HG02642 (cell line): Measurements from ENCODE around the gene ALOX5.
"Not testable (repeated sequence)": the region's sequence is repeated elsewhere in the genome, so short reads cannot be mapped to it uniquely, and the experiment has no call there.

Experiments
- ATAC-seq: cut with Tn5 transposase; IDR thresholded peaks from one replicate; pipeline ENCODE4 v1.9.1; 2021; ENCODE audit warnings: mild to moderate bottlenecking; ENCODE audit not compliant: unreplicated experiment, poor library complexity

ALOX5 gene

DNA sequence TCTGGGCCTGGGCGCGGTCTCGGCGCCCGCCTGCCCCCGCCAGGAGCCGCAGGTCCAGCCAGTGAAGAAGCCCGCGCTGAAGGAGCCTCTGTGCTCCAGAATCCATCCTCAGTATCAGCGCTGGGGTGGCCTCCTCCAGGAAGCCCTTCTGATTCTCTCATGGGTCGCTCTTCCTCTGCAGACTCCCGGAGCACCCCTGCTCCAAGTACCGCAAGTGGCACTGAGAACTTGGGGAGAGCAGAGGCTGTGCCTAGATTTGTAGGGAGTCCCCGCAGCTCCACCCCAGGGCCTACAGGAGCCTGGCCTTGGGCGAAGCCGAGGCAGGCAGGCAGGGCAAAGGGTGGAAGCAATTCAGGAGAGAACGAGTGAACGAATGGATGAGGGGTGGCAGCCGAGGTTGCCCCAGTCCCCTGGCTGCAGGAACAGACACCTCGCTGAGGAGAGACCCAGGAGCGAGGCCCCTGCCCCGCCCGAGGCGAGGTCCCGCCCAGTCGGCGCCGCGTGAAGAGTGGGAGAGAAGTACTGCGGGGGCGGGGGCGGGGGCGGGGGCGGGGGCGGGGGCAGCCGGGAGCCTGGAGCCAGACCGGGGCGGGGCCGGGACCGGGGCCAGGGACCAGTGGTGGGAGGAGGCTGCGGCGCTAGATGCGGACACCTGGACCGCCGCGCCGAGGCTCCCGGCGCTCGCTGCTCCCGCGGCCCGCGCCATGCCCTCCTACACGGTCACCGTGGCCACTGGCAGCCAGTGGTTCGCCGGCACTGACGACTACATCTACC lies at the start of gene ALOX5:
Gene ALOX5 (plus strand): TSS at position 641 of the 774 bp plus-strand sequence. CDS start 64 bp downstream, at position 705.
- peak; percentile 62 for ATAC-seq

DNA sequence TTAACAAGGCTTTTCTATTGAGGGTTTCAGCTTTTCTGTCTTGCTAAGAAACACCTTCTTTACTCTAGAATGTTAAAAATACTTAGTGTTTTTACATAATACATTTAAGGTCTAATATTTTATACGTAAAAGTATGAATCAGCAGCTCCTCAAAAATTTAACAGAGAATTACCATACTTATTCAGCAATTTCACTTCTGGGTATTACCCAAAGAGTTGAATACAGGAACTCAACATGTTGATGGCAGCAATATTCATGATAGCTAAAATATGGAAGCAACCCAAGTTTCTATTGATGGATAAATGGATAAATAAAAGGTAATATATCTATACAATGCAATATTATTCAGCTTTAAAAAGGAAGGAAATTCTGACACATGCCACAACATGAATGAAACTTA lies 48.9 kb upstream of the ALOX5 start:
- ATAC-seq: no peak

DNA sequence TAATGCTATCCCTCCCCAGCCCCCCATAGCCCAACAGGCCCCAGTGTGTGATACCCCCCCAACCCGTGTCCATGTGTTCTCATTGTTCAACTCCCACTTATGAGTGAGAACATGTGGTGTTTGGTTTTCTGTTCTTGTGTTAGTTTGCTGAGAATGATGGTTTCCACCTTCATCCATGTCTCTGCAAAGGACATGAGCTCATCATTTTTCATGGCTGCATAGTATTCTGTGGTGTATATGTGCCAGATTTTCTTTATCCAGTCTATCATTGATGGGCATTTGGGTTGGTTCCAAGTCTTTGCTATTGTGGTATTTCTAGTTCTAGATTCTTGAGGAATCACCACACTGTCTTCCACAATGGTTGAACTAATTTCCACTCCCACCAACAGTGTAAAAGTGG lies 47.2 kb upstream of the ALOX5 start:
- not testable (repeated sequence) for ATAC-seq

DNA sequence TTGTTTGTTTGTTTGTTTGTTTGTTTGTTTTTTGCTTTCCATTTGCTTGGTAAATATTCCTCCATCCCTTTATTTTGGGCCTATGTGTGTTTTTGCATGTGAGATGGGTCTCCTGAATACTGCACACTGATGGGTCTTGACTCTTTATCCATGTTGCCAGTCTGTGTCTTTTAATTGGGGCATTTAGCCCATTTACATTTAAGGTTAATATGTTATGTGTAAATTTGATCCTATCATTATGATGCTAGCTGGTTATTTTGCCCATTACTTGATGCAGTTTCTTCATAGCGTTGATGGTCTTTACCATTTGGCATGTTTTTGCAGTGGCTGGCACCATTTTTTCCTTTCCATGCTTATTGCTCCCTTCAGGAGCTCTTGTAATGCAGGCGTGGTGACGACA lies 42.2 kb upstream of the ALOX5 start:
- ATAC-seq: not testable (repeated sequence)

DNA sequence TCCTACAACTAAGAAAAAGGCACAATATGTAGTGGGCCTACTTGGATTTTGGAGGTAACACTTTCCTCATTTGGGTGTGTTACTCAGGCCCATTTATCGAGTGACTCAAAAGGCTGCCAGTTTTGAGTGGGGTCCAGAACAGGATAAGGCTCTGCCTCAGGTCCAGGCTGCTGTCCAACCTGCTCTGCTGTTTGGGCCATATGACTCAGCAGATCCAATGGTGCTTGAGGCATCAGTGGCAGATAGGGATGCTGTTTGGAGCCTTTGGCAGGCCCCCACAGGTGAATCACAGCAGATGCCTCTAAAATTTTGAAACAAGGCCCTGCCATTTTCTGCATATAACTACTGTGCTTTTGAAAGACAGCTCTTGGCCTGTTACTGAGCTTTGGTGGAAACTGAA lies 34.1 kb upstream of the ALOX5 start:
- no peak for ATAC-seq

DNA sequence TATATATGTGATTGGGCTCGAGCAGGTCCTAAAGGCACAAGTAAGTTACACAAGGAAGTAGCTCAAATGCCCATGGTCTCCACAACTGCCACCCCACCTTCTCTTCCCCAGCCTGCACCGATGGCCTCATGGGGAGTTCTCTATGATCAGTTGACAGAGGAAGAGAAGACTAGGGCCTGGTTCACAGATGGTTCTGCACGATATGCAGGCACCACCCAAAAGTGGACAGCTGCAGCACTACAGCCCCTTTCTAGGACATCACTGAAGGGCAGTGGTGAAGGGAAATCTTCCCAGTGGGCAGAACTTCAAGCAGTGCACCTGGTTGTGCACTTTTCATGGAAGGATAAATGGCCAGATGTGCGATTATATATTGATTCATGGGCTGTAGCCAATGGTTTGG lies 33.6 kb upstream of the ALOX5 start:
- ATAC-seq: not testable (repeated sequence)

DNA sequence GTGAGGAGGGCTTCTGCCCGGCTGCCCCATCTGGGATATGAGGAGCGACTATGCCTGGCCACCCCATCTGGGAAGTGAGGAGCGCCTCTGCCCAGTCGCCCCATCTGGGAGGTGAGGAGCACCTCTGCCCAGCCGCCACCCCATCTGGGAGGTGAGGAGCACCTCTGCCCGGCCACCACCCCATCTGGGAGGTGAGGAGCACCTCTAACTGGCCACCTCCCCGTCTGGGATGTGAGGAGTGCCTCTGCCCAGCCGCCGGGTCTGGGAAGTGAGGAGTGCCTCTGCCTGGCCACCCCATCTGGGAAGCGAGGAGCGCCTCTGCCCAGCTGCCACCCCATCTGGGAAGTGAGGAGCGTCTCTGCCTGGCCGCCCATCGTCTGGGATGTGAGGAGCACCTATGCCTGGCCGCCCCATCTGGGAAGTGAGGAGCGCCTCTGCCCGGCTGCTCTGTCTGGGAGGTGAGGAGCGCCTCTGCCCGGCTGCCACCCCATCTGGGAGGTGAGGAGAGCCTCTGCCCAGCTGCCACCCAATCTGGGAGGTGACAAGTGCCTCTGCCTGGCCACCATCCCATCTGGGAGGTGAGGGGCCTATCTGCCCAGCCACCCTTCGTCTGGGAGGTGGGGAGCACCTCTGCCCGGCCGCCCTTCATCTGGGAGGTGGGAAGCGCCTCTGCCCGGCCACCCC lies 27.2 kb upstream of the ALOX5 start:
- not testable (repeated sequence) for ATAC-seq

DNA sequence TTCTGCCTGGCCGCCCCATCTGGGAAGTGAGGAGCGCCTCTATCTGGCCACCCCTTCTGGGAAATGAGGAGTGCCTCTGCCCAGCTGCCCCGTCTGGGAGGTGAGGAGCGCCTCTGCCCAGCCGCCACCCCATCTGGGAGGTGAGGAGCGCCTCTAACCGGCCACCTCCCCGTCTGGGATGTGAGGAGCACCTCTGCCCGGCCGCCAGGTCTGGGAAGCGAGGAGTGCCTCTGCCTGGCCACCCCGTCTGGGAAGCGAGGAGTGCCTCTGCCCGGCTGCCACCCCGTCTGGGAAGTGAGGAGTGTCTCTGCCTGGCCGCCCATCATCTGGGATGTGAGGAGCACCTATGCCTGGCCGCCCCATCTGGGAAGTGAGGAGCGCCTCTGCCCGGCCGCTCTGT lies 26.6 kb upstream of the ALOX5 start:
- ATAC-seq: not testable (repeated sequence)

DNA sequence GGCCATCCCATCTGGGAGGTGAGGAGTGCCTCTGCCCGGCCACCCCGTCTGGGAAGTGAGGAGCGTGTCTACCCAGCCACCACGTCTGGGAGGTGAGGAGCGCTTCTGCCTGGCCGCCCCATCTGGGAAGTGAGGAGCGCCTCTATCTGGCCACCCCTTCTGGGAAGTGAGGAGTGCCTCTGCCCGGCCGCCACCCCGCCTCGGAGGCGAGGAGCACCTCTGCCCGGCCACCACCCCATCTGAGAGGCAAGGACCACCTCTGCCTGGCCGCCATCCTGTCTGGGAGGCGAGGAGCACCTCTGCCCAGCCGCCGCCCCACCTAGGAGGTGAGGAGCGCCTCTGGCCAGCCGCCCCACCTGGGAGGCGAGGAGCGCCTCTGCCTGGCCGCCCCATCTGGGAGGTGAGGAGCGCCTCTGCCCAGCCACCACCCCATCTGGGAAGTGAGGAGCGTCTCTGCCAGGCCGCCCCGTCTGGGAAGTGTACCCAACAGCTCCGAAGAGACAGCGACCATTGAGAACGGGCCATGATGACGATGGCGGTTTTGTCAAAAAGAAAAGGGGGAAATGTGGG lies 25.7 kb upstream of the ALOX5 start:
- not testable (repeated sequence) for ATAC-seq

DNA sequence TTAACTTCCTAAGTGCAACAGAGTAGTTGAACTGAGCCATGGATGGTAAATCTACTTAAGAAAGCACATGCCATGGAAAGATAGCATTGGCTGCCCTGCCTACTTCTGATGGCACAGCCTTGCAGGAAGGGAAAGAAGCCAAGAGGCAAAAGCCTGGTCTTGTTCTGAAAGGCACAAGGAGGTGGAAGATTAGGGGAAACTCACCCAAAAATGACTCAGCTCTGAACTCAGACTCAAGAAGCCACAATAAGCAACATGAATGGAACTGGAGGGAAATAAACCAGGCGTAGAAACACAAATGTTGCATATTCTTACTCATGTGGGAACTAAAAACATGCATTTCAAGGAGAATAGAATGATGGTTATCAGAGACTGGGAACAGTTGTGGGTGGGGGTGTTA lies 20.8 kb upstream of the ALOX5 start:
- ATAC-seq: peak; percentile 77

DNA sequence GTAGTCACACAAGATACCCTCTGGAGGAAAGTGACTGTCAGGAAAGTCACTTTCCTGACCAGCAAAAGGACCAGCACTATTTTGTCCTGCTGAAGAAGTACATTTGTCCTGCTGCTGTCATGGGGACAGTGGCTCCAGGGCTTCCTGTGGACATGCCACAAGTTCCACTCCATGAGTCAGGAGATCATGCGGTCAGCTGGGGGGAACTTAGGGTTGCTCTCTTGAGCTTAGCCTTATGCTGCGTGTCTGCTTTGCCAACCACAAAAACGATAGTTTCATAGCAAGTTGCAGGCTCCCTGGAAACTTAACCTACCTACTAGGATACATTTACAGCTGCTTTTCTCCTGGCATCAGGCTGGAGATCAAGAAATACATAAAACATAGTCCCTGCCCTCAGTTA lies 19.8 kb upstream of the ALOX5 start:
- no peak for ATAC-seq

DNA sequence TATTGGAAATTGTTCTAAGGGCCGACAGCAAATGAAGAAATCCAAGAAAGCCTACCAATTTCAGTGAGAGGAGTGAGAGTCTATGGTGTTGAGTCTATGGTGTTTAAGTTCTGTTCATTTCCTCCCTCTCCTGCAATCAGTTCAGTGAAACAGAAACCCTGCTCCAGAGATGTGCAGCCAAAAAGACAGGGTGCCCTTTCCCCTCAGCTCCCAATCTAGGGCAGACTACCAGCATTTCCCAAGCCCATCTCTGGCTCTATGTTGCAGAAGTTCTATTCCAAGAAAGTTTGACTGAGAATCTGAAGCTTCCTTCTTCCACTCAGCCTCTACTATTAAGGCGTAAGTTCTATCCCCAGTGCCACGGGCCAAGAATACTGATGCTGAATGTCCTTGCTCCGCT lies 18.5 kb upstream of the ALOX5 start:
- no peak for ATAC-seq

DNA sequence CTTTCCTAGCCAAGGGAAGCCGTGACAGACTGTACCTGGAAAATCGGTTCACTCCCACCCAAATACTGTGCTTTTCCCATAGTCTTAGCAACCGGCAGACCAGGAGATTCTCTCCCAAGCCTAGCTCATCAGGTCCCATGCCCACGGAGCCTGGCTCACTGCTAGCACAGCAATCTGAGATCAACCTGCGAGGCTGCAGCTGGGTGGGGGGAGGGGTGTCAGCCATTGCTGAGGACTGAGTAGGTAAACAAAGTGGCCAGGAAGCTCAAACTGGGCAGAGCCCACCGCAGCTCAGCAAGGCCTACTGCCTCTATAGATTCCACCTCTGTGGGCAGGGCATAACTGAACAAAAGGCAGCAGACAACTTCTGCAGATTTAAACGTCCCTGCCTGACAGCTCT lies 15.1 kb upstream of the ALOX5 start:
- ATAC-seq: not testable (repeated sequence)

DNA sequence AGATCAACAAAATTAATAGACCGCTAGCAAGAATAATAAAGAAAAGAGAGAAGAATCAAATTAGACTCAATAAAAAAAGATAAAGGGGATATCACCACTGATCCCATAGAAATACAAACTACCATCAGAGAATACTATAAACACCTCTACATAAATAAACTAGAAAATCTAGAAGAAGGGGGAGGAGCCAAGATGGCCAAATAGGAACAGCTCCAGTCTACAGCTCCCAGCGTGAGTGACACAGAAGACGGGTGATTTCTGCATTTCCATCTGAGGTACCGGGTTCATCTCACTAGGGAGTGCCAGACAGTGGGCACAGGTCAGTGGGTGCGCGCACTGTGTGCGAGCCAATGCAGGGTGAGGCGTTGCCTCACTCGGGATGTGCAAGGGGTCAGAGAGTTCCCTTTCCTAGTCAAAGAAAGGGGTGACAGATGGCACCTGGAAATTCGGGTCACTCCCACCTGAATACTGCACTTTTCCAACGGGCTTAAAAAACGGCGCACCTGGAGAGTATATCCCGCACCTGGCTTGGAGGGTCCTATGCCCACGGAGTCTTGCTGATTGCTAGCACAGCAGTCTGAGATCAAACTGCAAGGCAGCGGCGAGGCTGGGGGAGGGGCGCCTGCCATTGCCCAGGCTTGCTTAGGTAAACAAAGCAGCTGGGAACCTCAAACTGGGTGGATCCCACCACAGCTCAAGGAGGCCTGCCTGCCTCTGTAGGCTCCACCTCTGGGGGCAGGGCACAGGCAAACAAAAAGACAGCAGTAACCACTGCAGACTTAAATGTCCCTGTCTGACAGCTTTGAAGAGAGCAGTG lies 11.8 kb upstream of the ALOX5 start:
- ATAC-seq: not testable (repeated sequence)

DNA sequence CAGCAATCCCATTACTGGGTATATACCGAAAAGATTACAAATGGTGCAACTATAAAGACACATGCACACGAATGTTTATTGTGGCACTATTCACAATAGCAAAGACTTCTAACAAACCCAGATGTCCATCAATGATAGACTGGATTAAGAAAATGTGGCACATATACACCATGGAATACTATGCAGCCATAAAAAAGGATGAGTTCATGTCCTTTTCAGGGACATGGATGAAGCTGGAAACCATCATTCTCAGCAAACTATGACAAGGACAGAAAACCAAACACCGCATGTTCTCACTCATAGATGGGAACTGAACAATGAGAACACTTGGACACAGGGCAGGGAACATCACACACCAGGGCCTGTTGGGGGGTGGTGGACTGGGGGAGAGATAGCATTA lies 6.4 kb upstream of the ALOX5 start:
- not testable (repeated sequence) for ATAC-seq

DNA sequence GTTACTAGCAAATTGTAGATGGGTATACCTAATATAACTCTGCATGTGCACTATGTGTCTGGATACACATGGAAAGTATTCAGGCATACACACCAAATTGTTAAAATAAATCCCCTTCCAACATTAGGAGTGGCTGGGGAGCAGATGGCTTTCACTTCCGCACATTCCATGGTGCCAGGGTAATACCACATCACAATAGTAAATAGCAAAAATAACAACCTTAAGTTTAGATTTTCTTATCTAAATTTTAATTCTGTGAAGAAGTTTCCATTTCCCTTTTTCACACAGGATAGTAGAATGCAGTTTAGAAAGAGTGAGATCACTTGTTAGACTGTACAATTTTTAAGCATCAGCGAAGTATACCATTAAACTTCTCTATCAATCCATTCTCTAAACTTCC lies 5.8 kb upstream of the ALOX5 start:
- ATAC-seq: no peak

DNA sequence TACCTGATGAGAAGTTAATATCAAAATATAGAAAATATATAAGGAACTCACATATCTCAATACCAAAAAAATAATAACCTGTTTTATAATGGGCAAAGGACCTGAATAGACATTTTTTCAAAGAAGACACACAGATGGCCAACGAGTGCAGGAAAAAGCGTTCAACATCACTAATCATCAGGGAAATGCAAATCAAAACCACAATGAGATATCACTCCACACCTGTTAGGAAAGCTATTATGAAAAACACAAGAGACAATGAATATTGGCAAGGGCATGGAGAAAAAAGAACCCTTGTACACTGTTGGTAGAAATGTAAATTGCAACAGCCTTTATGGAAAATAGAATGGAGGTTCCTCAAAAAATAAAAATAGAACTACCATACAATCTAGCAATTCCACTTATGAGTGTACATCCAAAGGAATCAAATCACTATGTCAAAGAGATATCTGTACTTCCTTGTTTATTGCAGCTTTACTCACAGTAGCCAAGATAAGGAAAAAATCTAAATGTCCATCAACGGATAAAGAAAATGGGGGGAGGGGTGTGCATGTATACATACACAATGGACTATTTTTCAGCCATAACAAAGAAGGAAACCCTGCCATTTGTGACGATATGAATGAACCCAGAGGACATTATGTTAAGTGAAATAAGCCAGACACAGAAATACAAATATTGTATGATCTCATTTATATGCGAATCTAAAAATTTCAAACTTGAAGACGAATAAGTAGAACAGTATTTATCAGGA lies 3.6 kb upstream of the ALOX5 start:
- ATAC-seq: no peak

DNA sequence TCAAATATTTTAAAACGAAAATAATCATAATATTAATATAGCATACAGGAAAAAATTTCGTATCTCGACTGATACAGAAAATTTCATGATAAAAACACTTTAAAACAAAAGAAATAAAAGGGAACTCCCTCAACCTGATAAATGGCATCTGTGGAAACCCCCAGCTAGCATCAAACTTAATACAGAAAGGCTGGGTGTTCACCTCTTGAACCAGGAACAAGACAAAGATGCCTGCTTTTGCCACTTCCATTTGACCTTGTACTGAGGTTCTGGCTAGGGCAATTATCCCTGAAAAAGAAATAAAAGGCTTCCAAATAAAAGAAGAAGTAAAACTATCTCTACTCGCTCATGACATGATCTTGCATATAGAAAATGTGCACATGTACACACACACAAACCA lies 2.5 kb upstream of the ALOX5 start:
- no peak for ATAC-seq

DNA sequence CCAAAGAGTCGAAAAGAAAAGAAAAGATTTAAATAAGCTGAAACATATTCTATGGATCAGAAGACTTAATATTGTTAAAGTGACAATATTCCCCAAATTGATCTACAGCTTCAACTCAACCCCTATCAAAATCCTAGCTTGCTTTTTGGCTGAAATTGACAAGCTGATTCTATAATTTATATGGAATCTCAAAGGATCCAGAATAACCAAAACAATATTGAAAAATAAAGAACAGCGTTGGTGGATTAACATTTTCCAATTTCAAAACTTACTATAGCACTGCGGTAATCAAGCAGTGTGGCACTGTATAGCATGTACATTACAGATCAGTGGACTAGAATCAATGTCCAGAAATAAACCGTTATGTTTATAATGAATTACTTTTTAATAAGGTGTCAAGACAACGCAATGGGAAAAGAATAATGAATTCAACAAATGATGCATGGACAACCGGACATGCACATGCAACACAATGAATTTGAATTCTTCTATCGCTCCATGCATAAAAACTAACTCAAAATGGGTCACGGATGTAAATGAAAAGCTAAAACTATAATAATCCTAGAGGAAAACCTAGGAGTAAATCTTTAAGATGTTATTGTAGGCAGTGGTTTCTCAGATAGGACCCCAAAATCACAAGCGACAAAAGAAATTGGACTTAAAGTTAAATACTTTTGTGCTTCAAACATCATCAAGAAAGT lies 1.6 kb upstream of the ALOX5 start:
- ATAC-seq: no peak
